Loucy (cell line): ENCODE measurements around the gene UNC93A.
"Not testable (repeated sequence)": the region's sequence is repeated elsewhere in the genome, so short reads cannot be mapped to it uniquely, and the experiment has no call there.

Experiments
- H2AFZ ChIP-seq: fragments of 200-600 bp; sonication (generic); 2 replicates; pipeline ENCODE4 v1.6.0; 2016; ENCODE audit warnings: antibody characterized with exemption, mild to moderate bottlenecking, low read length, moderate library complexity
- H3F3A ChIP-seq: fragments of 200-600 bp; 2 replicates; pipeline ENCODE4 v1.6.0; 2016; ENCODE audit warnings: antibody characterized with exemption, low read depth, mild to moderate bottlenecking
- H3K27me3 ChIP-seq: fragments of 200-600 bp; sonication (generic); 2 replicates; pipeline ENCODE4 v1.6.1; 2014; ENCODE audit warnings: low read length, mild to moderate bottlenecking; ENCODE audit not compliant: insufficient read depth, poor library complexity, severe bottlenecking
- H3K36me3 ChIP-seq: fragments of 200-600 bp; sonication (generic); 2 replicates; pipeline ENCODE4 v1.6.1; 2016; ENCODE audit warnings: low read length; ENCODE audit not compliant: insufficient read depth
- H3K4me1 ChIP-seq: fragments of 200-600 bp; sonication (generic); 2 replicates; pipeline ENCODE4 v1.5.1; 2014; ENCODE audit warnings: low read length, mild to moderate bottlenecking; ENCODE audit not compliant: insufficient read depth, poor library complexity, severe bottlenecking
- H3K4me2 ChIP-seq: fragments of 200-600 bp; sonication (generic); 2 replicates; pipeline ENCODE4 v1.6.0; 2014; ENCODE audit warnings: antibody characterized with exemption, low read length, low read depth, mild to moderate bottlenecking; ENCODE audit not compliant: poor library complexity, severe bottlenecking
- H3K4me3 ChIP-seq: fragments of 200-600 bp; sonication (generic); 2 replicates; pipeline ENCODE4 v1.5.1; 2014; ENCODE audit warnings: low read length, mild to moderate bottlenecking, mixed read lengths; ENCODE audit not compliant: poor library complexity, severe bottlenecking
- H3K79me2 ChIP-seq: fragments of 200-600 bp; sonication (generic); 2 replicates; pipeline ENCODE4 v1.6.1; 2014; ENCODE audit warnings: low read length; ENCODE audit not compliant: insufficient read depth
- H3K9ac ChIP-seq: fragments of 200-600 bp; sonication (generic); 2 replicates; pipeline ENCODE4 v1.6.0; 2014; ENCODE audit warnings: mild to moderate bottlenecking, low read depth, low read length, moderate library complexity; ENCODE audit not compliant: poor library complexity, severe bottlenecking
- H3K9me2 ChIP-seq: fragments of 200-600 bp; sonication (generic); replicated peaks from 2 replicates; pipeline ENCODE4 v1.6.1; 2016; ENCODE audit warnings: low read depth, low read length, mixed read lengths
- H3K9me3 ChIP-seq: fragments of 200-600 bp; sonication (generic); 2 replicates; pipeline ENCODE4 v1.6.1; 2014; ENCODE audit warnings: mild to moderate bottlenecking, antibody characterized with exemption, low read length, low read depth; ENCODE audit not compliant: insufficient read depth
- H4K20me1 ChIP-seq: fragments of 200-600 bp; sonication (generic); 2 replicates; pipeline ENCODE4 v1.6.0; 2014; ENCODE audit warnings: antibody characterized with exemption, low read length, mild to moderate bottlenecking; ENCODE audit not compliant: insufficient read depth, poor library complexity, severe bottlenecking
- EZH2phosphoT487 ChIP-seq: fragments of 200-600 bp; IDR thresholded peaks from 2 replicates; pipeline ENCODE4 v1.6.1; 2018; ENCODE audit warnings: antibody characterized with exemption, mild to moderate bottlenecking, moderate library complexity, borderline replicate concordance
- TF ChIP-seq, protein P1 (sequence below): fragments of 200-600 bp; sonication (generic); conservative IDR thresholded peaks from 2 replicates; pipeline ENCODE4 v1.5.1; 2014; ENCODE audit warnings: mild to moderate bottlenecking, antibody characterized with exemption, low read length

The UNC93A gene

DNA sequence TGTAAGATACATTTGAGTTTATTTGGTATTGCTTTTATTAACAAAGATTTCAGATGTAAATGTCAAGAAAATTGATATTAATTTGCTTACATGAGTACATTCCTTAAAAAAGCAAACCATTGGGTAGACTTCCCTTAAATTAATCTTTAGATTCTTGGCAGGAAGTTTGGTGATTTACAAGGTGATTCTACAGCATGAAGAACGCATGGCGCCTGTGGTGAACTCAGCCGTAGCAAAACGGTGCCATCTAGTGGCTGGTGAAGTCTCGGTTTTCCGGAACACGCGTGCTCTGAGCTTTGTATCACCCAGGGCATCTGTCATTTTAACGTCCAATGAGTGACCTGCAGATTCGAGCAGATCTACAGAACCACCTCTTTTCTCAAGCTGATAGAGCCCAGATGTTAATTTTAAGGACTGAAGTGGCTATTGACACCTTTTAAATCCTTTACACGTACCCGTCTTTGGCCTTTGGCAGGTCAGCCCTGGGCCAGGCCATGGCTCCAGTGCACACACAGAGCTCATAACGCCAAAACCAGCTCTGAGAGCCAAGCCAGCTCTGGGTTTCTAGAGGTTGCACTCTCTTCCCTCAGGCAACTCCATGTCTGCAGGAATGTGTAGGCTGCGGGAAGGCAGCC, 2.4 kb upstream of the UNC93A start:
- not testable (repeated sequence) for H4K20me1 ChIP-seq, H3K36me3 ChIP-seq, H3K4me3 ChIP-seq, H3K9me3 ChIP-seq, H3K27me3 ChIP-seq, H3K9me2 ChIP-seq, H3K79me2 ChIP-seq, H3K4me2 ChIP-seq, H3F3A ChIP-seq, H3K9ac ChIP-seq, H3K4me1 ChIP-seq
- H2AFZ ChIP-seq: peak overlapping the region; percentile 77
- TF ChIP-seq, protein P1, sequence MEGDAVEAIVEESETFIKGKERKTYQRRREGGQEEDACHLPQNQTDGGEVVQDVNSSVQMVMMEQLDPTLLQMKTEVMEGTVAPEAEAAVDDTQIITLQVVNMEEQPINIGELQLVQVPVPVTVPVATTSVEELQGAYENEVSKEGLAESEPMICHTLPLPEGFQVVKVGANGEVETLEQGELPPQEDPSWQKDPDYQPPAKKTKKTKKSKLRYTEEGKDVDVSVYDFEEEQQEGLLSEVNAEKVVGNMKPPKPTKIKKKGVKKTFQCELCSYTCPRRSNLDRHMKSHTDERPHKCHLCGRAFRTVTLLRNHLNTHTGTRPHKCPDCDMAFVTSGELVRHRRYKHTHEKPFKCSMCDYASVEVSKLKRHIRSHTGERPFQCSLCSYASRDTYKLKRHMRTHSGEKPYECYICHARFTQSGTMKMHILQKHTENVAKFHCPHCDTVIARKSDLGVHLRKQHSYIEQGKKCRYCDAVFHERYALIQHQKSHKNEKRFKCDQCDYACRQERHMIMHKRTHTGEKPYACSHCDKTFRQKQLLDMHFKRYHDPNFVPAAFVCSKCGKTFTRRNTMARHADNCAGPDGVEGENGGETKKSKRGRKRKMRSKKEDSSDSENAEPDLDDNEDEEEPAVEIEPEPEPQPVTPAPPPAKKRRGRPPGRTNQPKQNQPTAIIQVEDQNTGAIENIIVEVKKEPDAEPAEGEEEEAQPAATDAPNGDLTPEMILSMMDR: peak; percentile 60

GRCh38 chr6:167289291-167289690, 1.8 kb upstream of the UNC93A start:
- H3K36me3 ChIP-seq, H4K20me1 ChIP-seq, H3K27me3 ChIP-seq, H3K79me2 ChIP-seq, H3K9me3 ChIP-seq, H3K9ac ChIP-seq, H3F3A ChIP-seq, H3K4me1 ChIP-seq, H3K4me2 ChIP-seq, H3K4me3 ChIP-seq, H3K9me2 ChIP-seq: not testable (repeated sequence)
- H2AFZ ChIP-seq: peak overlapping the region; percentile 77

- TF ChIP-seq, protein P1: no peak
- no peak for TF ChIP-seq EZH2phosphoT487
- H3K4me3 ChIP-seq: no peak overlapping the region
- H3K4me2 ChIP-seq: no peak overlapping the region
- no peaks in the 10 kb centered on the region for H3F3A ChIP-seq
- no peaks in the 10 kb centered on the region for H3K36me3 ChIP-seq
- H2AFZ ChIP-seq: no peak overlapping the region
- no peaks in the 10 kb centered on the region for H4K20me1 ChIP-seq
- H3K79me2 ChIP-seq: no peaks in the 10 kb centered on the region
- no peak overlapping the region for H3K9ac ChIP-seq
- H3K9me3 ChIP-seq: no peaks in the 10 kb centered on the region
- H3K4me1 ChIP-seq: no peaks in the 10 kb centered on the region
- no peaks in the 10 kb centered on the region for H3K27me3 ChIP-seq
- H3K9me2 ChIP-seq: no peaks in the 10 kb centered on the region
Measured at GRCh38 chr6:167291623-167292300, 647 bp downstream of the UNC93A start.
